HUES64 (cell line): ENCODE data around the gene GZMA. TPM values are rescaled to one million over a fixed set of nuclear protein-coding genes. Genes with fewer than 3 reads are reported as not detected.

Source experiments
- H3K27ac ChIP-seq: 2 replicates; pipeline ENCODE4 v1.7.0; 2013; ENCODE audit warnings: low read depth, low read length, inconsistent platforms
- H3K27me3 ChIP-seq: 2 replicates; pipeline ENCODE4 v1.6.1; 2013; ENCODE audit warnings: mild to moderate bottlenecking, low read length; ENCODE audit not compliant: insufficient read depth
- H3K36me3 ChIP-seq: 2 replicates; pipeline ENCODE4 v1.6.1; 2013; ENCODE audit warnings: mild to moderate bottlenecking, low read length; ENCODE audit not compliant: insufficient read depth
- H3K4me1 ChIP-seq: 2 replicates; pipeline ENCODE4 v1.6.1; 2013; ENCODE audit warnings: mild to moderate bottlenecking, low read length, moderate library complexity; ENCODE audit not compliant: insufficient read depth
- H3K4me3 ChIP-seq: 2 replicates; pipeline ENCODE4 v1.5.1; 2013; ENCODE audit warnings: mild to moderate bottlenecking, low read length, moderate library complexity
- H3K9ac ChIP-seq: 2 replicates; pipeline ENCODE4 v1.6.1; 2013; ENCODE audit warnings: mild to moderate bottlenecking, low read depth, low read length
- H3K9me3 ChIP-seq: 2 replicates; pipeline ENCODE4 v1.6.1; 2013; ENCODE audit warnings: low read depth, low read length; ENCODE audit not compliant: insufficient read depth
- WGBS: fragments of 150-250, 120-280 bp; methylation state at CpG from one replicate; pipeline ENCODE4 v1.1.7; 2013; ENCODE audit warnings: missing lambda C conversion rate; 5-methylcytosine and 5-hydroxymethylcytosine counted together
- polyA plus RNA-seq, 2 experiments: library from polyadenylated mRNA; stranded (reverse); fragments of 50-300 nt; gene quantifications; one replicate each; pipeline ENCODE4 v1.2.3, GENCODE V29; 2013

The GZMA gene
- not detected for polyA plus RNA-seq (2013, experiment 1 of 2)
- polyA plus RNA-seq (2013, experiment 2 of 2): not detected

DNA sequence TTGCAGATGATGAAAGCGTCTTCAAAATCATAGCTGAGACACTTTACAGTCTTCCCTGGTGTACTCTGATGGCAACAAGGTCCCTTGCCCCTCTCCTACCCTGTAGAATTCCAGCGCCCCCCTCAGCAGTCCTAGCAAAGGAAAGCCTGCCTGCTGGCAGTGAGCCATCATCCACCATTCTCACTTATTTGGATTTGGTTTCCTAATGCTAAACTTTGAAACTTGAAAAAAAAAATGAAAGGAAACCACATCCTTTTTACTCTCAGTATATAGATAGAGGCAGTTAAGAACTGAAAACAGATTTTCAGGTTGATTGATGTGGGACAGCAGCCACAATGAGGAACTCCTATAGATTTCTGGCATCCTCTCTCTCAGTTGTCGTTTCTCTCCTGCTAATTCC lies at the start of gene GZMA:
Gene GZMA (plus strand): TSS at position 299 of the 400 bp plus-strand sequence. CDS start 37 bp downstream, at position 336.
- Histone ChIP-seq H3K27me3 (no peaks in the 10 kb centered on the region), H3K9ac (no peak within 1 kb of the TSS), H3K4me1 (peaks cover 3% of the 10 kb centered on the region; the same call in 1 of the 2 replicates), H3K4me3 (no peak within 1 kb of the TSS), H3K9me3 (no peaks in the 10 kb centered on the region), H3K36me3 (no peaks in the 10 kb centered on the region), H3K27ac (no peak within 1 kb of the TSS)
- 89% methylated on average over 3 of the region's 3 CpGs for WGBS

DNA sequence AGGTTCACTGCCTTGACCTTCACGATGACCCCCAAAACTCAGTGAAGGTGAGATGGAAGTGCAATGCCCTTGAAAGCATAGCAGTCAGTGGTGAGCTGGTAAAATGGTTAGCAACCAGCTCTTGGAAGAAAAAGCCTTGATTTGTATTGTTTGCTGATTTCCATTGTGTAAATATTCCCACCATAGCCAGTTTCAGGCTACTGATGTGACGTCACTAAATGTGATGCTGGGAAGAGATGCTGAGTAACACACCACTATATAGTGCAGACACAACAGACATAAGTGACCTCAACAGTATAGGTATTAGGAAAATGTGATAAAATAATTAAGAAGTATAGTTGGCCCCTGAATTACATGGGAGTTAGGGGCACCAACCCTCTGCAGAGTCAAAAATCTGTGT lies 47.3 kb upstream of the GZMA start:
- H3K27ac ChIP-seq: no peak overlapping the region
- 98% methylated on average over 1 of the region's 2 CpGs for WGBS
- no peak overlapping the region for H3K4me3 ChIP-seq
- H3K27me3 ChIP-seq: no peaks in the 10 kb centered on the region
- H3K36me3 ChIP-seq: no peaks in the 10 kb centered on the region
- H3K9me3 ChIP-seq: peaks cover 17% of the 10 kb centered on the region
- no peaks in the 10 kb centered on the region for H3K4me1 ChIP-seq
- no peak overlapping the region for H3K9ac ChIP-seq

DNA sequence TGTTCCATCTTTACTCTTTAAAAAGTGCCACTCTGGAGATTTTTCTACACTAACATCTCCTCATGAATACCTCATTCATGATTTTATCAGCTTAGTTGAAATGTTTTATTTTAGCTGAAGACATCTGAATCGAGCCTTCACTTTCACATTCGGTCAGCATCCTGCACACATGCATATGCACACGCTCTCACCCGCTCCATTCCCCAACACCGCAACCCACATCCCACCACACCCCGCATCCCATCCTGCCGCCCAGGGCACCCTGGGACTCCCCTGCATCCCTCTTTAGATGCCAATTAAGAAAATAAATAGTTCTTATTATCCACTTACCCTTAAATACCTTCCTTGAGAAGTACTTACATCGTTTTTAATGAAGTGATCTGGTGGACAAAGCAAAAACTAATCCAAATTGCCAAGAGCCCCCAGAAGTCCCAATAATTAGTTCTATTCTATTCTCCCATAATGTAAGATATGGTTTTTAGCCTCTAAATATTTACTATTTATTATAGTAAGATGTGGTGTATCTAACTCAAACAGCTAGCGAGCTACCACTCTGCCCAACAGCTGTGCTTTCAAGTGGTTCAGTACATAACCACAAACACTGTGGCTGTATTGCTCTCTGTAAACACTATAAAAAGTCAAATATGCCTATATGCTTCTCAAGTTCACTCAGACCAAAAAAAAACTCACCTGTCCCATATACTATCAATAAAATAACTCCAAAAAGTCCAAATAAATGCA lies 40.2 kb upstream of the GZMA start:
- Histone ChIP-seq H3K9me3 (0 out of 2 replicates have a peak, but pooled peaks cover 6% of the 10 kb centered on the region), H3K27ac (no peak overlapping the region), H3K9ac (no peak overlapping the region), H3K4me1 (no peaks in the 10 kb centered on the region), H3K4me3 (no peak overlapping the region), H3K36me3 (no peaks in the 10 kb centered on the region), H3K27me3 (no peaks in the 10 kb centered on the region)
- whole genome bisulfite sequencing: 97% methylated on average over 9 of the region's 9 CpGs

DNA sequence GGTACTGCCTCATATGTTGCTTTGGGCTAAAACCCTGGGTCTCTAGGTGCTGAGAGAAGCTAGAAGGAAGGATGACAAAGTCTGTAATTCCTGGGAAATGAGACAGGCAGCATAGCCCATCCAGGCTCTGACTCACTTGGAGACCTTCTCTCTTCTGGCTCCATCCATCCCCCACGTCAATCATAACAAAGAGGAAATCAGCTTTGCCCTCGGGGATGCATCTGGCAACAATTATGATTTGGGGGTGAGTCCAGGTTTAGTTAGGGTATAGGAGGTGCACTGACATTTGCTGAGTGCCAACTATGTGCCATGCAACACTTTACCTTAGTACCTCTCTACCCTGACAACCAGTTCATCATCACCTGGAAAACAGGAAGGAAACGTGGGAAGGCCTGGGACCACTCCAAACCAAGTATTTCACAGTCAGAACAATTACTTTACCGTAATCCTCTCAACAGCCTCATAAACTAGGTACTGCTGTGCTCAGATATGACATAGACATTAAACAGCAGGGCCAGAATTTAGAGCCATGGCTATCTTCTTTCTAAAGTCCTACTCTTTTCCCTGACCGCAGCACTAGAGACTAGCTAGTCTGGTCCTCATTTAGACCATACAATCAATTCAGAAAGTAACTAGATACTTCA lies 39.1 kb upstream of the GZMA start:
- Histone ChIP-seq H3K4me1 (no peaks in the 10 kb centered on the region), H3K36me3 (no peaks in the 10 kb centered on the region), H3K4me3 (no peak overlapping the region), H3K9me3 (0 out of 2 replicates have a peak, but pooled peaks cover 6% of the 10 kb centered on the region), H3K27me3 (no peaks in the 10 kb centered on the region), H3K9ac (no peak overlapping the region), H3K27ac (no peak overlapping the region)
- WGBS: 93% methylated on average over 5 of the region's 5 CpGs

DNA sequence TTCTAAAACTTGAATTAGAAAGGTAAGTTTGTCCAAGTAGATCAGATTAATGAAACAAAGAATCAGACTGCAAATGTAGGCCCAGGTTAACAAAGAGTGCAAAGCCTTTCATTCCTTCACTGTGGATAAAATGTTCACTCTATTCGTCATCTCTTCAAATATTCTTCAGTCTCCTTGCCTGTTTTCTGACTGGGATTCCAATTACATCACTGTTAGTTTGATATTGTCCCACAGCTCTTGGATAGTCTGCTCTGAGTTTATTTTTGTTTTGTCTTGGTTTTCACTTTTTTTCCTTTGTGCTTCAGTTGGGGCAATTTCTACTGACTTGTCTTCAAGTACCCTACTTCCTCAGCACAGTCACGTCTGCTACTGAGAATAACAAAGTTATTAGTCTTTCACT lies 38.5 kb upstream of the GZMA start:
- no peaks in the 10 kb centered on the region for H3K27me3 ChIP-seq
- no peak overlapping the region for H3K4me3 ChIP-seq
- no peak overlapping the region for H3K9ac ChIP-seq
- H3K9me3 ChIP-seq: 0 out of 2 replicates have a peak, but pooled peaks cover 6% of the 10 kb centered on the region
- no peaks in the 10 kb centered on the region for H3K36me3 ChIP-seq
- H3K4me1 ChIP-seq: no peaks in the 10 kb centered on the region
- H3K27ac ChIP-seq: no peak overlapping the region
- 92% methylated on average over 2 of the region's 2 CpGs for WGBS

DNA sequence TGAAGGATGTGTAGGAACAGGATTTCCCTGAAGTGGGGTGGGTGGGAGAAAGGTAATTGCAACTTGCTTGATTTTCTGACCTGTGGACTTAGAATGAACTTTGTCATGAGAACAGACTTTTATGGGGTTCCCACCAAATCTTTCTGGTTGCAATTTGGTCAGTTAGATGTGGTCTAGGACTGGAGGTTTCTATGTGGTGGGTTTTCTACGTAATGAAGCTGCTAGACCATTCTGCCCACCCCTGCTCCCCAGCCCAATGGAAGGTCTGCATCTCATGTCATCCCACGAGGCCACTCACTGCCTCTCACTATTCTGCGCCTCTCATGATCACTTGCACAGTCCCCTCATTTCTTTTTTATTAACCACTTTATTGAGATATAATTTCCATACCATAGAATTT lies 37.9 kb upstream of the GZMA start:
- no peaks in the 10 kb centered on the region for H3K27me3 ChIP-seq
- no peak overlapping the region for H3K27ac ChIP-seq
- WGBS: 89% methylated on average over 3 of the region's 3 CpGs
- no peaks in the 10 kb centered on the region for H3K36me3 ChIP-seq
- H3K4me3 ChIP-seq: no peak overlapping the region
- H3K4me1 ChIP-seq: no peaks in the 10 kb centered on the region
- 0 out of 2 replicates have a peak, but pooled peaks cover 6% of the 10 kb centered on the region for H3K9me3 ChIP-seq
- no peak overlapping the region for H3K9ac ChIP-seq

DNA sequence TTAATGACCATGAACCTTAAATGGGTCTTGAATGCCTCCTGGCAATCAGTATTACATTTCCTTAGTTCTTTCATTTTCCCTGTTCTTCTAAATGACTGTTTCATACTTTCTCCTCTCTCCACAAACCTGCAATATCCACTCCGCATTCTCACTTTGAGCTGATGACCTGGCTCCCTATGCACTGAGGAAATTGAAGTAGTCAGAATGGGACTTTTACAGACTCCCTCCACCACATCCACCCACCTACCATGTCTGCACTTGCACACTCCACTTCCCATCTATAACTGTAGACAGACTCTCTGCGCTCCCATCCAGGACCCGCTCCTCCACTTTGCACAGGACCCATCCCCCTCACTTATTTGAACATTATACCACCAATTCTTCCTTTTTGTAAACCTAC lies 36.2 kb upstream of the GZMA start:
- Histone ChIP-seq H3K4me3 (no peak overlapping the region), H3K27ac (no peak overlapping the region), H3K27me3 (no peaks in the 10 kb centered on the region), H3K36me3 (no peaks in the 10 kb centered on the region), H3K9ac (no peak overlapping the region), H3K4me1 (peaks cover under 1% of the 10 kb centered on the region; the same call in 1 of the 2 replicates), H3K9me3 (0 out of 2 replicates have a peak, but pooled peaks cover 6% of the 10 kb centered on the region)
- 93% methylated on average over 3 of the region's 3 CpGs for WGBS

DNA sequence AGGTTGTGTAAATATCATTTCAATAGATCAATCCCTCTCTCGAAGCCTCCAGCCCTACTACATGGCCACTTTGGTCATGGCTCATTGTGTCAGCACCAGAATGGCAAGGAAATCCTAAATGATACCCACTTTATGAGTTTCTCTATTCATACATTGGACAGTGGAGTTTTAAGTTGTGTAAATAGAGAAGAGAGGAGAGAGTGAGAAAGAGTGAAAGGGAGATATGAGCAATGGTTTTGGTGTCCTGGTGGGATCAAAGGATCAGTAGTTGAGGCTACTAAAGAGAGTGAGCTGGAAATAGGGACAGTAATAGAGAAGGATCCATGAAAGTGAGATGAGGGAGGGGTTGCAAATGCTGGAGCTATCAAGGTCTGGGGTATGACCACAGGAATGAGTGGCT lies 31.5 kb upstream of the GZMA start:
- H3K27ac ChIP-seq: no peak overlapping the region
- H3K4me3 ChIP-seq: no peak overlapping the region
- H3K36me3 ChIP-seq: no peaks in the 10 kb centered on the region
- H3K9me3 ChIP-seq: no peaks in the 10 kb centered on the region
- no peak overlapping the region for H3K9ac ChIP-seq
- H3K27me3 ChIP-seq: no peaks in the 10 kb centered on the region
- WGBS: 91% methylated on average over 1 of the region's 1 CpG
- H3K4me1 ChIP-seq: peaks cover 5% of the 10 kb centered on the region; the same call in 1 of the 2 replicates

DNA sequence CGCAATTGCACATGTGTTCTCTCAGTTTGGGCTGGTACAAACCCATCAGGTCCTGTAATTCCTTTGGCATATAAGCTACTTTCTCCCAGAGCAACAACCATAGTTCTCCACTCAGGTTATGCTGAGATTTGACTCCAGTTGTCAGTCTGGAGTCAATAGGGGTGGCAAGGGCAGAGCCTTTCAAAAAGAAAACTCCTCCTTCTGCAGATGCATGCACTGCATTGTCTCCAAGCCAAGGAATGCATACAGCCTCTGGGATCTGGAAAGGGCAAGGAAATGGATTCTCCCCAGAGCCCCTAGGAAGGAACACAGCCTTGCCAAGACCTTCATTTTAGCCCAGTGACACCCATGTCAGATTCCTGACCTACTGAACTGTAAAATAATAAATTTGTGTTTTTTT lies 31.0 kb upstream of the GZMA start:
- Histone ChIP-seq H3K4me1 (peaks cover 5% of the 10 kb centered on the region; the same call in 1 of the 2 replicates), H3K9ac (no peak overlapping the region), H3K36me3 (no peaks in the 10 kb centered on the region), H3K4me3 (no peak overlapping the region), H3K27ac (no peak overlapping the region), H3K9me3 (no peaks in the 10 kb centered on the region), H3K27me3 (no peaks in the 10 kb centered on the region)
- 92% methylated on average over 1 of the region's 1 CpG for WGBS

DNA sequence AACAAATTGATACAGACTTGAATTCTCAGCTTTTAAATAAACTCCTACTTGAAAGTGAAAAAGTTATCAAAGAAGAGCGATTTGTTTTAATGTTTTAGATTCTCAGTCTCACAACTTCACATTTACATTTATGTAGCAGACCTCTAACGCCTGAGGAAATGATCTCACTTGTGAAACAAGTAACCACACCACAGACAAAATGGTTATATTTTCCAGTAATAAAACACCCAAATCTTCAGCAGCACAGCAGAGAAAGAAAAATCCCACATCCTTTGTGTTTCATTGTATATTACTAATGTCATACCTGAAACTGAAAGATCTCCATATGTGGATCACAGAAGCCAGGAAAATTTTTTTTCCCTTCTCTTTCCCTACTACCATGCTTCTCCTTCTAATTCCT lies 29.8 kb upstream of the GZMA start:
- Histone ChIP-seq H3K9me3 (no peaks in the 10 kb centered on the region), H3K4me1 (peaks cover 5% of the 10 kb centered on the region; the same call in 1 of the 2 replicates), H3K36me3 (no peaks in the 10 kb centered on the region), H3K4me3 (no peak overlapping the region), H3K27ac (no peak overlapping the region), H3K9ac (no peak overlapping the region), H3K27me3 (no peaks in the 10 kb centered on the region)
- 95% methylated on average over 2 of the region's 2 CpGs for WGBS

DNA sequence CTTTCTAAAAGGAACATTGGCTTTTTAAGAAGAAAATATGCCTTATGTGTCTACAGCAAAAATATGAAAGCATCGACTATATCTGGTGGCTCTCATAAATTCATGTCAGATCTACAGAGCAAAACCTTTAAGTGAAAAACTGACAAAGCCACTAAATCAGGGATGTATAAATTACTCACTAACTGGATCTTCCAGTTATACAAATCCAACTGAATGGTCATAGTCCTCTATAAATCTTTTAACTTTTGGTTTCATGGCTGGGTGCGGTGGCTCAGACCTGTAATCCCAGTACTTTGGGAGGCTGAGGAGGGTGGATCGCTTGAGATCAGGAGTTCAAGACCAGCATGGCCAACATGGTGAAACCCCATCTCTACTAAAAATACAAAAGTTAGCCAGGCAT lies 29.2 kb upstream of the GZMA start:
- no peaks in the 10 kb centered on the region for H3K36me3 ChIP-seq
- H3K9me3 ChIP-seq: no peaks in the 10 kb centered on the region
- H3K27me3 ChIP-seq: no peaks in the 10 kb centered on the region
- no peak overlapping the region for H3K4me3 ChIP-seq
- peaks cover 5% of the 10 kb centered on the region; the same call in 1 of the 2 replicates for H3K4me1 ChIP-seq
- H3K27ac ChIP-seq: no peak overlapping the region
- over 99% methylated on average over 3 of the region's 3 CpGs for WGBS
- H3K9ac ChIP-seq: no peak overlapping the region
